NCI-H226 (cell line): ENCODE measurements around the gene CSRP1.

Experiments
- DNase-seq: peaks from one replicate; pipeline ENCODE4 v3.0.0-alpha.2; 2015

CSRP1 gene

DNA sequence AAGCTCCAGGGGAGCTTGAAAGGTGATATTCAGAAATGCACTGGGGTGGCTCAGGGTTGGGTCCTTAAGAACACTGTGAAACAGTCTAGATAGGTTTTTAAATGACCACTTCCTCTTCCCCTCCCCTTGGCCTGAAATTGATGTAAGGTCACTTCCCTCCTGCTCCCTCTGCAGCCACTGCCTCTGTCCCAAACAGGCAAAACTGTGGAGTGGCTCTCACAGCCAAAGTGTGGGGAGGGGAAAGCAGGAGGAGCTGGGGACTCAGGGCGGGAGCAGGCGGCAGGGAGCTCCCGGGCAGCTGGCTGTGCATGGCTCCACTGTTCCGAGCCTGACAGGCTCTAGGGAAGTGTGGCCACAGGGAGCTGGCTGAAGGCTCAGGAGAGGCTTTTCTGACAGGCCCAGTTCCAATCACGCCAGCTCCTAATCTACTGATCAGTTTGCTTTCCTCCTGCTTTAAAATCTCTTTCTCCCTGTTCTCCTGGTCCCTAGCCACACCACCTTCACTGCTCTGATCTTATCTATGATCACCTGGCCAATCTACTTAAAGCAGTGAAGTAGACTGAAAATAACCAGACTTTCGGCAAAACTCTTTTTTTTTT lies 5.1 kb upstream of the CSRP1 start:
- DNase-seq, result no peak

DNA sequence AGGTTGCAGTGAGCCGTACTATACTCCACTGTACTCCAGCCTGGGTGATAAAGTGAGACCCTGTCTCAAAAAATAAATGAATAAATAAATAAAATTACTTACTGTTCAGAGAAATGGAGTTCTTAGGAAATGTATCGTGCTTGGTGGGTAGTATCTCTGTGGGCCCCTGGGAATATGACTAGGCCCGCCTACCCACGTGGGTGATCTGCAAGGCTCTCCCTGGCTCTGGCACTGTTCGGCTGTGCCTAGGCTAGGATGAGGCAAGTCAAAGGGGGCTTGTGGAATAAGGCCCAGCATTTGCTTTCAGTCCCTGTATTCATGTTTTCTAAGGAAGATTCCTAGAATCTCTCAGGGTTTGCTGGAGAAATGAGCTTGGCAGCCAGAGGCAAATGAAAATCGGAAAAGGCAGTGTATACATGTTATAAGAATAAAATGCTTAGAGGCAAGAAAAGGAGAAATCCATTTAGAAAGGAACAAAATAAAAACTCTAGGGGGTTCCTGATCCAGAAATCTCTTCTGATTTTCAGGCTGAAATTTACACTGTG lies 4.5 kb upstream of the CSRP1 start:
- DNase-seq, result no peak

DNA sequence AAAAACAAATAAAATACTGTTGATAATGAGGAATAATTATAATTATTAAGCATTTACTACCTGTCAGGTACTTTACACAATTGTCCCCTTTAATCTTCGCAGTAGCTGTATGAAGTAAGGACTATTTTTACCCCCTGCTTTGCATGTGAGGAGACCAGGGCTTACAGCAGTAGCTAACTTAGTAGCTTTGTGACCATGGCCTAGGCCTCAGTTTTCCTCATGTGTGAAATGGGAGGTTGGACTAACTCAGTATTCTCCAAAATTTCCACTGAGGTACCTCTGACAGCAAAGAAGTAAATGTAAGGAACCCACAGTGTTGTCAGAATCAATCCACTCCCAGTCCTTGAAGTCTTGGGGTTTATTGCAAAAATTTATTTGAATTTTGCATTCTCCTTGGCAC lies 3.8 kb upstream of the CSRP1 start:
- DNase-seq, result no peak

DNA sequence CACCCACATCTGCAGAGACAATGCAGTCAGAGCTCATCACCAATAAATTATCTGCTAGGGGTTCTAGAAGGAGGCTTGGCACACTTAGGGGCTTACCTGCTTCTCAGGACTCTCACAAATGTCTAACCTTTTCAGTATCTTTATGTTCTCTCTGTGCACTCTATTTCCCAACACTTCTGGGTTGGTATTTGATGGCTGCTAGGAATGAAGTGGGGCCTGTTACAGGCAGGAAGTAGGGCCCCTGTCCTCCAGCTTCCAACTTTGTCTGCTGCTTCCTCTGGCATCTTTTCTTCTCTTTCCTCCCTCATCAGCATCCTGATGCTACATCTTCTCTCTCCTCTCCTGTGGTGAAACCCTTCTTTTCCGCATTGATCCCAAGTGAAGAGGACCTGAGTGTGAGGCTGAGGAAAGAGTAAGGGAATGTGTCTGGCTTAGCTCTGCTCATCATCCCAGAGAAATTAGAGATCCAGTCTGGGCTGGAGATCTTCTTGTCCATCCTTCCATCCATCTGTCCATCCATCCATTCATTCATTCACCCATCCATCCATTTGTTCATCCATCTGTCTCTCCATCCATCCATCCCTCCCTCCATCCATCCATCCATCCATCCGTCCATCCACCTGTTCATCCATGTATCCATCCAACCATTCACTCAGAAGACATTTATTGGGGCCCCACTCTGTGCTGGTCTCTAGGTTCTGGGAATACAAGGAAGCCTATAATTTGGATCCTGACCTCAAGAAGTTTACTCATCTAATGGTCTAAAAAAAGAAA lies 2.9 kb upstream of the CSRP1 start:
- DNase-seq, result no peak

DNA sequence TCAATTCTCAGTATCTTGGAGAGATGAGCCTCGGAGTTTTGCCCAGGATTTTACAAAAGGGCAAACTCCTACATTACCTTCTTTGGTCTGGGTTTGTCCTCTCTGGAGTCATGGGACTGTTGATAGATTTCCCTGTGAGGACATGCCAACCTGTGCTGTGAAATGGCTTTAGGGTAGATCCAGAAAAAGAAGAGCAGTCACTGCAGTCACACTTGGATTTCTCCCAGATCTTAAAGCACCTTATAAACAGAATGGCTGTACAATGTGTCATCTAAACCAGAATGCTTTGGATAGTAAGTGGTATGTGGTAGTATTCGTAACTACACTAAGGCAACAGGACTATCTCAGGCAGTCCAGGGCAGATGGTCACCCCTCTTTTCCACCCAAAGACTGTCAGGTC lies 1.9 kb upstream of the CSRP1 start:
- no peak for DNase-seq

DNA sequence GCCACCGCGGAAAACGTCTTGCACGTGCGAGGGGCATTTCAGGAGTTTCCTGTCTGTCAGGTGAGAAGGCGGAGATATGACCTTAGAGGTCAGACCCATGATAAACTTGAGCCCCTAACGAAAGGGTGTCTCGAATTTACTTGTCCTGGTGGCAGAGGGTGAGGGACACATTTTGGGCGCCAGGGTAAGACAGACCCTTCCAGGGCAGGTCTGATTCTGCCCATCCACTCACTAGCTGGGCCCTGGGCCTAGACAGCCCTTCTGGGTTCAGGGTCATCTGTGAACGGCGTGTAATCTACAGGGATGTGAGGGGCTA lies 395 bp upstream of the CSRP1 start:
- no peak for DNase-seq

DNA sequence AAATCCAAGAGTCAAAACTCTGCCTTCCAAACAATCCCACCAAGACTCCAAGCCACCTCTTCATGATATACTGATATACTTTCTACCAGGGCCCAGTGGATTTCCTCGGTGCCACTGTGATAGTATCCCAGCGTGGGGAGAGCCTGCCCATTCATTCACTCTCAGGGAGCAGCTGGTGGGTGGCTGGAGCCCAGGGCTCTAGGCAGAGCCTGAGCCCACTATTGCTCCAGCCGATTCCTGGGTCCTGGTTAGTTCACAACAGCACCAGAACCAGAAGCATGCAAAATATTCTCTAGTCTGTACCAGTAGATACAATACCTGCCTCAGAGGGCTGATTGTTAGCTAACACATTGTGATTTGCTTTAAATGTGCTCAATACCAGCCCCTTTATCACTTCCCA lies 831 bp downstream of the CSRP1 start:
- no peak for DNase-seq

DNA sequence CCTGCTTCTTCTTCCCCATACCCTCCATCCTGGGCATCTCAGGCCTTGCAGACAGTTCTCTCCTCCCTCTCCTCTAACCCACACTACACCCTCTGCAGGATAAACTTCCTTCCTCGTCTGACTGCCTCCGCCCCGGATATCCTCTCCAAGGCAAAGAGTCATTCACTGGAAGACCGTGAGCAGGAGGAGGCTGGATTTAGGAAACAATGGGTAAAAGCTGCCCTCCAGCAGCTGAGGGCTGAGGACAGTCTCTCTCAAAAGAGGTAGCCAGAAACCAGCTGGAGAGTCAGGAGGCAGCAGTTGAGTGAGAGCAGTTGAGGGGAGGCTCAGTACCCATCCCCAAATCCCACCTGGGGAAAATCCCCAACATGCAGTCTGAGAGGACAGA lies 1.4 kb downstream of the CSRP1 start:
- peak; percentile 72 for DNase-seq

DNA sequence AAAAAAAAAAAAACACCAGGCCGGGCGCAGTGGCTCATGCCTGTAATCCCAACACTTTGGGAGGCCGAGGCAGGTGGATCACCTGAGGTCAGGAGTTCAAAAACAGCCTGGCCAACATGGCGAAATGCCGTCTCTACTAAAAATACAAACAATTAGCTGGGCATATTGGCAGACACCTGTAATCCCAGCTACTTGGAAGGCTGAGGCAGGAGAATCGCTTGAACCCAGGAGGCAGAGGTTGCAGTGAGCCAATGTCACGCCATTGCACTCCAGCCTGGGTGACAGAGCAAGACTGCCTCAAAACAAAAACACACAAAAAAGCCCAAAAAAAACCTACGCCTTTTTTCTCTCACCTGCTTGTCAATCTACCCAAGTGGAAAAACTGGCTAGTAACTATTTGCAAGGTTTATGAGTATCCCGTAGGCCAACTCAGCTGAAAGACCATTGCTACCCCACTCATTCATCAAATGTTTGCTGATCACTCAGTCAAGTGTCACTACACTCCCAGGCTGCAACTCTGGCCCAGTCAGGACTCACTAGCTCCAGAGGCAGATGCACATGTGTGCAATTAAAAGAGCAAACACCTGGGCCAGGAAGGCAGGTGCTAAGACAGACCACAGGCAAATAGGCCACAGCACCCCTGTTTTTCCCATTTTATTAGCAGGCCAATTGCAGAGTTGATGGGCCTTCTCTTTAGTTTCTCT lies 2.0 kb downstream of the CSRP1 start:
- DNase-seq, result no peak

DNA sequence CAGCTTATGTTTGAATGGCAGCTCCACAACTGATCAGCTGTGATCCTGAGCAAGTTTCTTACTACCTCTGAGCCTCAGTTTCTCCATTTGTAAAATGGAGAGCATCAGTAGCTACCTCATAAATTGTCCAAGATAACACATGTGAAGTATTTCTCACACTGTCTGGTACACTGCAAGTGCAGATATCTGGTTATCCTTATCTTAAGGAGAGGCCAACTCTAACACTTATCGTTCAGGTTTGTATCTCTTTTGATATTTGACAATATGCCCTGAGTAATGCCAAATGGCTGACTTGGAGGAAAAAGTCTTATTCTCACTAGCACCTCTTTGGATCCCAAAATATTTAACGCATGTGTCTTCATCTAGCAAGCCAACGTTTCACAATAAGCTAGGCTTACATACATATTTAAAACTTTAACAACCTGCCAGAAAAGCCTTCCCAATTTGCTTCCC lies 2.7 kb downstream of the CSRP1 start:
- DNase-seq, result peak; percentile 77

DNA sequence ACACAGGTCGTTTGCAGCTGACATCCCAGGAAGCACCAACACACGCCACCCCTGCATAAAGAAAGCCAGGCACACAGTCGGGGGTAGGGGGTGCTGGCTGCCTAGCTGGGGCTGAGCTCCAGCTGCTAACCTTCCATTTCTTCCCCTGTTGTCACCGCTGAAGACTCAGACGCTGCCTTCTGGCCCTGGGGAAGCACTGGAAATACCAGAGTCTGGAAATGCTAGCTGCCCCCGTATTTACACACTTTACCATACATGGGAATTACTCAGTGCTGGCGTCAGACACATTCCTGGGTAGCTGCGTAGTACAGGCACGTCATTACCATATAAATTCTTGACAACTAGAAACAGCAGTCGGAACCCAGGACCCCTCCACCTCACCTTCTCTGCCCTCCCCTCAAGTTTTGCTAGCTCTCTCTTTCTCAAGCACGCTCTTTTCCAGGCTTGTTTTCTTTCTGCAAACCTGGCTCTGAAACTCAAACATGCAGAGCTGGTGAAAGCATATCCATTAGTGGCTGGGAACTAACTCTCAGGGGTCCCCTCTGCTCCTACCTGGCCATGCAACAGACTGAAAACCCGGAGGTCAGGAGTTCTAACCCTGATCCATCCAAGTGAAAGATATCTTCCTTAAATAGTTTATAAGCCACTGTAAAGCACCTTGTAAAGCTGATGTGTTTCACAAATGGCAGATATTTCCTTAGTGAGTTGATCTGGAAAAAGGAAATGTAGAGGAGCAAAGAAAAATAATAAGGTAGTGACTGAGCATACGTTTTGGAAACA lies 3.3 kb downstream of the CSRP1 start:
- DNase-seq, result peak; percentile 97

DNA sequence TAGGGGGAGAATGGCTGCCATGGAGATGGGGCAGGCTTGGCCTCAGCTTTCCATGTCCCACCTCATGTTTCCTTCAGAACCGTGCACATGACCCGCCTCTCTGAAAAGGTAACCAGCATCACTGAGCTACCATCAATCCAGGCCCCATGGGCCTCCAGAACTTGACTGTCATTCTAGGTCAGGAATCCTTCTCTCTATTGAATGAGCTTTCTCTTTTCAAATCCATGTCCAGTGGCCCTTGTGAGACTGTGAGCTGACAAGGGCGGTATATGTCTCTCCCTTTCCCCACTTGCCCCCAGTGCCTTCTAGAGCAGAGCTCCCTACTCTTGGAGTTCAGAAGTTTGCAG lies 4.4 kb downstream of the CSRP1 start:
- DNase-seq, result no peak

DNA sequence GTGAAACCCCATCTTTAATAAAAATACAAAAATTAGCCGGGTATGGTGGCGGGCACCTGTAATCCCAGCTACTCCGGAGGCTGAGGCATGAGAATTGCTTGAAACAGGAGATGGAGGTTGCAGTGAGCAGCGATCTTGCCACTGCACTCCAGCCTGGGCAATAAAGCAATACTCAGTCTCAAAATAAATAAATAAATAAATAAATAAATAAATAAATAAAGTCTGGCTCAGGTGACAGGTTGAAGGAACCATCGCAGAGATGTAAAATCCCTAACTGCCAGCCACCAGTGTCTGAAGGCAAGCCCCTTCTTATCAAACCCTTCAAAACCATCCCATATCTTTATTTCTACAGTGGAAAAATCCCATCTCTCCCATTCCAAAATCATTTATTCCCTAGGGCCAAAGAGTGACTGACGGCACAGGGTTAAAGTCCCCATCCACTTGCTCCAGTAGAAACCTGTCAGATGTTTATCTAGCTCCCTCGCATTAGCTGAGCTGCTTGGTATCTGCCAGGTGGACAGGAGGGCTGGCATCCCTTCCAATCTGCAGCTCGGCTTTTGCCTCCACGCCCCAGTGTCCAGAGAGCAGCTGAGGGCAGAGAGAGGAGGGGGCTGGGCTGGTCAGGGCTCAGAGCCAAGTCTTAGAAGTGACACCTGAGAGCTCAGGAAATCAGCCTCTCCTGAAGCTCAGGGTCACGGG lies 5.0 kb downstream of the CSRP1 start:
- DNase-seq, result no peak

DNA sequence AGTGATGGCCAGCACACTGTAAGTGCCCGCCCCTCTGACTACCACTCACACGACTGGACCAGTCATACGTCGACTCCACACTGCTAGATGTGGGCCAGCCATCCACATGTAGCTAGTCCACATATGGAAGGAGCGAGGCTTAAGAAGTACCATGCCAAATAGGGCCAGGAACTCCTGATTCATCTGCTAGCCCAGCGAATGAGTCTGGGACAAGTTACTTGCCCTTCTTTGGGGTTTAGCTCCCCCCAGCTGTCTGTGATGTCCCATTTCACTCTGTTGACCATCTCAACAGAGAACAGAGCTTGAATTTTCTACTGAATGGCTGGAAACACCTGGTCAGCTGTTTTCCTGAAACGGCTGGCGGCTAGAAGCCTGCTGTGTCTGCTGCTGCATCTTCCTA lies 5.8 kb downstream of the CSRP1 start:
- no peak for DNase-seq

DNA sequence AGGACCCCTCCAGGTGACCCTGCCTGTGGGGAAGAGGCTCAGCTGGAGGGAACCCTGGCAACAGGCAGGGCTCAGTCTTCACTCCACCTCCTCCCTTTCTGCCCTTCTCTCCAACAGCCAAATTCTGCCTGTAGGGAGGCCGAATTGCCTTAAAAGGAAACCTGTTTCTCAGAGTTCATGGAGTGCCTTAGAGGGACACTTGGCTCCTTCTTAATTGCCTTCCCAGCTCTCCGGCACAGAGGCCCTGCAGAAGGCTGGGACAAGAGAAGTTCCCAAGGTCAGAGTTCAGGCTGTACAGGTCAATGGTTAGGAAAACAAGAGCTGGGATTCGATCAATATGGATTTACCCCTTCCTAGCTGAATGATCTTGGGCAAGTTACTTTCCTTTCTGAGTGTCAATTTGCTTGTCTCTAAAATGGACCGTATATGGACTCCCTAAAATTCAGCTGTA lies 6.2 kb downstream of the CSRP1 start:
- DNase-seq, result no peak

DNA sequence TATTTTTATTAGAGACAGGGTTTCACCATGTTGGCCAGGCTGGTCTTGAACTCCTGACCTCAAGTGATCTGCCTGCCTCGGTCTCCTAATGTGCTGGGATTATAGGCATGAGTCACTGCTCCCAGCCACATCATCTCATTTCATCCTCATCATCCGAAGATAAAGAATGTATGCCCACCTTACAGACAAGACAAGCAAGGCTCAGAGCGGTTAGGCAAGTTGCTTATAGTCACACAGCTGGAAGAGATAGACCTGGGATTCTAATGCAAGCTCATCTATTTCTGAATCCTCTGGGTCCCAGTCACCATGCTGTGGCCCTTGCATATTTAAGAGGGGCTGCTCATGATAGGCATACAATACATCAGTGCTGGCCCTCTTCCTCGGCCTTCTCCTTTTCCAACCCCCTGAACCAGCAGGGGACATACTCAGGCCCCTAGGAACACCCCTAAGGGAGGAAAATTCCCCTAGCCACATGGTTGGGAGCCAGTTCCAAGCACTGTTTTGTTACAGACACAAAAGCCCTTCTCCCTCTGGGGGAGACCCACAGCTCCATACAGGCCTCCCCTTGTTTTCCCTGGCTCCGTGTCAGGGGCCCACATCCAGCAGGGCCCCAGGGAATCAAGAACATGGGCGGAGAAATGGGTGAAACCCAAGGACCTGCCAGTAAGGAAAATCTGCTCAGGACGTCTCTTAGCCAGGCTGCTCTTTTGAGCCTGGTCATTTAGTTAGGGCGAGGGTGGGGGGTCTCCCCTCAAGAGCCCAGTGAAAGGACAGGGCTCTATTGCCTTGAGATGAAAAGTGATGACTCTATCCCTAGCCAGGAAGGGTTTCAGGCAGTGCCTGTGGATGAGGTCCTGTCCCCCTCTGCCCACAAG lies 6.9 kb downstream of the CSRP1 start:
- DNase-seq, result no peak

DNA sequence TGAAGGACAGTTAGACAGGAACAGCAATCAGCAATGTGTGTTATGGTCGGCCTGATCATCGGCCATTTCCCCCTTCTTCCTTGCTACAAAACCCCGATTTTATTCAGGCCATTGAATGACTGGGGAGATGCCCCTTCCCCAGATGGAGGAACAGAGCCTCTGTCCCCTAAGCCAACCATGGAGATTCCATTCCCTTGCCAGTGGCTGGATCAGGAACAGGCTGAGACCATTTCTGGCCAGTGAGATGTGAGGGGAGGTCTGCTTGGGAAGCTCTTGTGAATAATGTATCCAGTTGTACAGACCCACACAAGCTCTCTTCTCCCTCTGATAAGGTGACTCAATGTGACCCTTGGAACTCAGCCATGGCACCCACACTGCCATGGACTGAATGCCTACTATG lies 7.7 kb downstream of the CSRP1 start:
- DNase-seq, result no peak

DNA sequence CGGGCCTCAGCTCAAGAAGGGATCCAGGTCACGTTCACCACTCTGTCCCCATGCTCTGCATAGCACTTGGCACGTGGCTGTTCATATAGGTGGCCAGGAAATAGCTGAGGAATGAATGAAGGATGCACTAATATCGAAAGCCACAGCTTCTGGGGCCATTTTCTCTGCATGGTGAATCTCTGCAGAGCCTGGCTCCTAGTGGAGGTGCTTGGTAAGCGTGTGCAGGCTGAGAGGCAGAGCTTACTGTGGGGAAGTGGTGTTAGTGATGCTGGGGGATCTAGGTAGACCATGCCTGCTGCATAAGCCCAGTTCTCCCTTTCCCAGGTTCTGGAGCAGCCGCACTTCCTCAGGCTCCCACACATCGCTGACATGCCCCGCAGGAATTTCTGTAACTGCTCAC lies 8.3 kb downstream of the CSRP1 start:
- DNase-seq, result no peak

DNA sequence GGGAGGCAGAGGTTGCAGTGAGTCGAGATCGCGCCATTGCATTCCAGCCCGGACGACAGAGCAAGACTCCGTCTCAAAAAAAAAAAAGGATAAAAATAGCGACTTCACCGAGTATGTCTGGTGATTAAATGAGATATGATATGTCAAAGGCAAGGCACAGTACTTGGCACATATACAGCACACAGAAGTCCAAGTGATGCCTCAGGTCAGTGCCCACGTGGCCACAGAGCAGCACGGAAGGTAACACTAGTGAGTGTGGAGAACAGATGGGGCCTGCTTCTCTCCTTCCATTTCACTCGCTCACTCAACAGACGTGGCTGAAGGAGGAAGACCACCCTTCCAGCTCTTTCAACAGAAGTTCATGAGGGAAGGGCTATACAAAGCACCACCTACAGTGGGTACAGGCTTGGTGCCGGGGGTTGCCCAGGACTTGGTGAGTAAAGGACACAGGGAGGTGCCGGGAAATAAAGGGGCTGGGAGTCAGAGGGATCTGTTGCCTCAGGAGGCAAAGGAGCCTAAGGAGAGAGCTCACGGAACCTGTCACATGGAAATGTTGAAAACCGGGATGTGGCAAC lies 8.9 kb downstream of the CSRP1 start:
- no peak for DNase-seq

DNA sequence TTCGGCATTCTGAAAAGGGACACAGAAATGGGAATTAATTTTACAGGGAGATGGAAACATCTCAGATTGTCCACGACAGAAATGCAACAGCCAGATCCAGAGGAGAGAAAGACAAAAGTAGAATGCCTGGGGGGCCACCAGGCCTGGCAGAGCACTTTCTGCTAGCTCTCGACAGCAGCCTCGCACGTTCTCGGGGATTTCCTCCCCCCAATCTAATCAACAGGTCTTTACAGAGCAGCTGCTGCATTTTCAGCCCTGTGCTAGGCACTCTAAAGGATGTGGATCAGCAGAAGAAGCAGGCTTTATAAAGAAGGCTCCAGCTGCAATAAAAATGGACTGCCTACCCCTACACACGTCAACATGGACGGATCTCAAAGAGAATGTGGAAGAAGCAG lies 10.6 kb downstream of the CSRP1 start:
- no peak for DNase-seq

DNA sequence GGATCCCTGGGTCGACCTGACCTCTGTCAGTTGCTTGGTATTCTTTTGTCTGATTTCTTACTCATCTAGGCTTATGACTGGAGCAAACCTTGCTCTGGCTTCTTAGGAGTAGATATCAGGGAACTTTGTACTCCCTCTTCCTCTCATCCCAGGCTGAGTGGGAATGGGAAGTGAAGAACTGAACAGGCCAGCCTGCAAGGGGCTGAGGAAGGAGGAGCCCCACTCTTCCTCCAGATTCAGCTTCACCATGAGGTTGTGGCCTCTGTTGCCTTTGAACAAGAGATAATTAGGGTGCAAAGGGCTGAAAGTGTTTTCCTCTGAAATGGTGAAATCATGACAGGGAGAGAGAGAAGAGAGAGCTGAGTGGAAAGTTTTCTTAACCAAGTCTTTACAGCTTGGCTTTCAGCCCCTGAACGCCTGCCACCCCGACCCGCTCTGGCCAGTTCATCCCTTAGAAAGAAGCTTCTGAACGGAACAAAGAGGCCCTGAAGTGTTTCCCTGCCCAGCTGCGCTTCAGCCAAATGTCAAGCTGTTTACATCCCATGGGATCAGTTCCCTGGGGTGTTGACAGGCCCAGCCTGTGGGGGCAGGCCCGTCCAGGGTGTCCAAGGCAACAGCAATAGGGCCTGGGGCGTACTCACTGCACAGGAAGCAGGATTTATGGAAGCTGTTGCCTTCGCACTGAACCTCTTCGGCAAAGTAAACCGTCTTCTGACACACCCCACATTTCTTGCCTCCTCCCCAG lies 11.2 kb downstream of the CSRP1 start:
- no peak for DNase-seq
